ENCODE measurements around the gene GPC5.

DNA sequence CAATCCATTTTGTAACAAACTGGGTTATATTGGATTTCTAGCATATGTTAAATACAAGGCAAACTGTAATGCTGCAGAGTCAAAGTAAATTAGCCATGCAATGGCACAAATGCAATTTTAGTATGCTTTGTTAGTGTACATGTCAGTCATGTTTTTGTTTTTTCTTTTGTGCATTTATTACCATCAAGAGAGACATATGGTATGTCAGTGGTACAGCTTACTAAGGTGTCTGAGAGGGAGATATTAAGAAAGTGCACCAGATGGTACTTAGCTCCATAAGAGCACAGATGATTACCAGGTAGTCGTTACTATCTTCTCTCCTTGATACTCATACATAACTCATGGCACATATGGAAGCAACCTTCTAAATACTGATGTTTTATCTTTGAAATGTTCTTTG, 550.3 kb downstream of the GPC5 start:
- TF ChIP-seq, protein P1, sequence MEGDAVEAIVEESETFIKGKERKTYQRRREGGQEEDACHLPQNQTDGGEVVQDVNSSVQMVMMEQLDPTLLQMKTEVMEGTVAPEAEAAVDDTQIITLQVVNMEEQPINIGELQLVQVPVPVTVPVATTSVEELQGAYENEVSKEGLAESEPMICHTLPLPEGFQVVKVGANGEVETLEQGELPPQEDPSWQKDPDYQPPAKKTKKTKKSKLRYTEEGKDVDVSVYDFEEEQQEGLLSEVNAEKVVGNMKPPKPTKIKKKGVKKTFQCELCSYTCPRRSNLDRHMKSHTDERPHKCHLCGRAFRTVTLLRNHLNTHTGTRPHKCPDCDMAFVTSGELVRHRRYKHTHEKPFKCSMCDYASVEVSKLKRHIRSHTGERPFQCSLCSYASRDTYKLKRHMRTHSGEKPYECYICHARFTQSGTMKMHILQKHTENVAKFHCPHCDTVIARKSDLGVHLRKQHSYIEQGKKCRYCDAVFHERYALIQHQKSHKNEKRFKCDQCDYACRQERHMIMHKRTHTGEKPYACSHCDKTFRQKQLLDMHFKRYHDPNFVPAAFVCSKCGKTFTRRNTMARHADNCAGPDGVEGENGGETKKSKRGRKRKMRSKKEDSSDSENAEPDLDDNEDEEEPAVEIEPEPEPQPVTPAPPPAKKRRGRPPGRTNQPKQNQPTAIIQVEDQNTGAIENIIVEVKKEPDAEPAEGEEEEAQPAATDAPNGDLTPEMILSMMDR (conservative IDR thresholded peaks at IDR 0.05; ENCODE audit: low read length), result no peak
- no peak for TF ChIP-seq EZH2phosphoT487 (IDR thresholded peaks at IDR 0.05; ENCODE audit: borderline replicate concordance, low read depth, low read length)

Measured in OCI-LY7 (cell line).